Measurements from ENCODE around the gene SLC39A9. TPM values are rescaled to one million over a fixed set of nuclear protein-coding genes. Genes with fewer than 3 reads are reported as not detected.

SLC39A9 gene
- total and polyA plus RNA-seq, 2 donors (not counting 1 experiment from before 2014, with no cell fraction given) = 18.4 to 59.1 TPM

- ChIA-PET POLR2A (no interaction called here), CTCF (no interaction called here)
Measured at GRCh38 chr14:69490219-69490918, 91.9 kb downstream of the SLC39A9 start.

More at GRCh38 chr14:69490219-69490918, 91.9 kb downstream of the SLC39A9 start:
- H3K36me3 ChIP-seq (replicated peaks in 1 of 2; ENCODE audit: control extremely low read depth in 1 of 2, control insufficient read depth in 1 of 2, extremely low read depth in 1 of 2, insufficient read depth in 2 of 2, low read length in 1 of 2) = no peaks in the 10 kb centered on the region
- Mint-ChIP-seq H3K27ac (no peak overlapping the region), H3K4me3 (no peak overlapping the region), H3K9me3 (ENCODE audit: insufficient read depth) (no peaks in the 10 kb centered on the region), H3K27me3 (peaks cover 56% of the 10 kb centered on the region), H3K4me1 (peaks cover 3% of the 10 kb centered on the region)
- ATAC-seq (ENCODE audit: low read depth) (no peak), DNase-seq (no peak)
- H4K20me1 ChIP-seq (ENCODE audit: control insufficient read depth, insufficient read depth, low read length, poor library complexity, severe bottlenecking) = no peaks in the 10 kb centered on the region
- H2AFZ ChIP-seq (ENCODE audit: insufficient read depth, low read depth, low read length, poor library complexity, severe bottlenecking) = no peak overlapping the region
- WGBS (ENCODE audit: insufficient coverage) = 81% methylated on average over 5 of the region's 7 CpGs
- H3K27me3 ChIP-seq (replicated peaks in 1 of 4; ENCODE audit: control extremely low read depth in 1 of 4, control insufficient read depth in 3 of 4, insufficient read depth in 4 of 4, low read length in 3 of 4) = peaks cover 0 to 29% (median 10%) of the 10 kb centered on the region in 4 experiments
- H3K79me2 ChIP-seq (ENCODE audit: control insufficient read depth, insufficient read depth, low read length) = no peaks in the 10 kb centered on the region
- no peak overlapping the region for H3K4me3 ChIP-seq (ENCODE audit: control extremely low read depth in 1 of 5, extremely low read depth in 1 of 5, insufficient read depth in 1 of 5, low read depth in 2 of 5, low read length in 4 of 5)
- no peaks in the 10 kb centered on the region for H3K4me1 ChIP-seq (ENCODE audit: control insufficient read depth in 2 of 2, insufficient read depth in 2 of 2, low read length in 2 of 2)
- H3K4me2 ChIP-seq (replicated peaks; ENCODE audit: low read depth, low read length, poor library complexity, severe bottlenecking) = no peak overlapping the region
- H3K9ac ChIP-seq (ENCODE audit: low read length) = no peak overlapping the region
- intact Hi-C loops (cut with micrococcal nuclease) = no loop called here
- H3K9me3 ChIP-seq (ENCODE audit: control extremely low read depth in 1 of 3, control insufficient read depth in 2 of 3, insufficient read depth in 1 of 3, low read length in 2 of 3) = no peaks in the 10 kb centered on the region
- H3K27ac ChIP-seq (ENCODE audit: low read length in 2 of 2) = no peak overlapping the region
- TF ChIP-seq CTCF (IDR thresholded peaks at IDR 0.05) = no peak
- no peak for TF ChIP-seq EZH2 (IDR thresholded peaks at IDR 0.05; ENCODE audit: borderline replicate concordance, insufficient read depth, low read depth, low read length, poor library complexity, severe bottlenecking)

All from B cell (primary cell).